ENCODE measurements around the gene MIF4GD. TPM values are rescaled to one million over a fixed set of nuclear protein-coding genes. Genes with fewer than 3 reads are reported as not detected.
"Not testable (repeated sequence)": the region's sequence is repeated elsewhere in the genome, so short reads cannot be mapped to it uniquely, and the experiment has no call there.

MIF4GD gene
- total RNA-seq, 1 experiment from 2014 or later = 8.6 TPM

DNA sequence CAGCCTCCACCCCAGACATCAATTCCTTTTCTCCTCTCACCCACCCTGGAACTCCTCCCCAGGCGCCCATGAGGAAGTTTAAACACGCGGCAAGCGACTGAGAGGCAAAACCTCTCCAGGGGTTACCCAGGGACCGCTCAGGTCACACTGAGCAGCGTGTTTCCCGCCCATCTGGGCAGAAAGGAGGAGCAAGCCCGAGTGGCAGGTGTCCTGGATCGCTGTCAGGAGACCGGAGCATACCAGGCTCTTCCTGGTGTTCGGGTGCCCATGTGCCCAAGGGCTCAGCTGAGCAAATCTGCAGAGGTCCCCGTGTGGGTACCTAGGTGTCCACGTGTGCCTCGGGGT, 17.7 kb upstream of the MIF4GD start:
- no peak for DNase-seq (ENCODE audit: low read depth)

GRCh38 chr17:75288359-75288758, 17.3 kb upstream of the MIF4GD start:
- DNase-seq (ENCODE audit: low read depth) = no peak

- no peak for DNase-seq (ENCODE audit: low read depth)
Observed at GRCh38 chr17:75287221-75287620, 16.2 kb upstream of the MIF4GD start.

DNA sequence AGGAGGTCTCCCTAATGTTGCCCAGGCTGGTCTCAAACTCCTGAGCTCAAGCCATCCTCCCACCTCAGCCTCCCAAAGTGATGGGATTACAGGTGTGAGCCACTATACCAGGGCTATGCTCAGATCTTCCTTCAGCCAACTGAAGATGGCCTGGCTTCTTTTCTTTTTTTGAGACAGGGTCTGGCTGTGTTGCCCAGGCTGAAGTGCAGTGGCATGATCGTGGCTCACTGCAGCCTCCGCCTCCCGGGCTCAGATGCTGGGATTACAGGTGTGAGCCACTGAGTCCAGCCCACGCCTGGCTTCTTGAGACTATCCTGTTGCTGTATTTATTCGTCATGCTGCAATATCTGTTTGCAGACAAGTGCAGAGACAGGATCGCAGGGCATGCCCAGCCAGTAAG, 14.1 kb upstream of the MIF4GD start:
- no peak for DNase-seq (ENCODE audit: low read depth)

GRCh38 chr17:75280189-75280588, 9.2 kb upstream of the MIF4GD start:
- DNase-seq (ENCODE audit: low read depth) = not testable (repeated sequence)

DNA sequence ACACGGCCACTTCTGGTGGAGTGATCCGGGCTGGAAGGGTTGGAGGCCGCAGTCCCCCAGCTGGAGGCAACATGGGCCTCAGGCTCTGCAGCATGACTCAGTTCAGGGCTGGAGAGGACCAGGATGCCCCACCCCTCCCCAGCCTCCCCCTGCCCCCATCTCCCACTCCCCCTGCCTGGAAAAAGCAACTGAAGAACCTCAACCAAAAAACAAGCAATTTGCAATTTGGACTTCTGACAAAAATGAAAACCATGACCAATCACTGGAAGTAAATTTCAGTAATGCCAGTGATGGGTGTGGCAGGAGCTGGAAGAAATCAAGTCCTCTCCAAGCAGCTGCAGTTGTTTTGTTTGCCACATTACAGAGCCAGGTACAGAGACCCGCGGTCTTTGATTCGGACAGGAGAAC, 6.6 kb upstream of the MIF4GD start:
- DNase-seq (ENCODE audit: low read depth) = peak; percentile 38

DNA sequence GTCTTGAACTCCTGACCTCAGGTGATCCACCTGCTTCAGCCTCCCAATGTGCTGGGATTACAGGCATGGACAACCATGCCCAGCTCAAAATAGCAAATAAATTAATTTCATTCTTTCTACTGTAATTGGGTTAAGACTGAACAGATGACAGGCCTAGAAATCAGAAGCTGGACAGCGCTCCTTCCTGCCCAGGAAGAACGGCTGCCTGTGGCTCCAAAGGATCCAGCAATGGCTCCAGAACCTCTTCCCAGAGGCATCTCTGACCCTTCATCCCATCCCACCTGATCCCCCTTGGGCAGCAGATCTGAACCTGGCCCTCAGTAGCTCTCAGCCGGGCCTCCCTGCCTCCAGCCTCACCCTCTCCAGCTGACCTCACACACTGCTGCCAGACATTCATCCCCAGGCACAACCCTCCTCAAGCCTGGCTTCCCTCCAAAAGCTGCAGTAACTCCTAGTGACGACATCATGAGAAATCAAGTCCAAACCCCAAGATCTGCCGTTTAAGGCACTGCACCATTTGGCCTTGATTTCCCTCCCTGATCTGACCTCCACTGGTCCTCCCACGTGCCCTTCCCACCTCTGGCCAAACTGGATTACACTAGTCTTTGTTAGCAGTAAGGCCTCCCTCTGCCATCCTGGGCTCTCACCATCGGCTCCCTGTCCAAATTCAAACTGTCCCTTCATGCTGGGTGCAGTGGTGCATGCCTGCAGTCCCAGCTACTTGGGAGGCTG, 3.1 kb upstream of the MIF4GD start:
- peak; percentile 50 for DNase-seq (ENCODE audit: low read depth)

- no peak for DNase-seq (ENCODE audit: low read depth)
Observed at GRCh38 chr17:75272848-75273184, 1.8 kb upstream of the MIF4GD start.

GRCh38 chr17:75271955-75272847, 1.2 kb upstream of the MIF4GD start:
- DNase-seq (ENCODE audit: low read depth) = no peak

GRCh38 chr17:75271233-75271954, 363 bp upstream of the MIF4GD start:
- peak; percentile 61 for DNase-seq (ENCODE audit: low read depth)

DNA sequence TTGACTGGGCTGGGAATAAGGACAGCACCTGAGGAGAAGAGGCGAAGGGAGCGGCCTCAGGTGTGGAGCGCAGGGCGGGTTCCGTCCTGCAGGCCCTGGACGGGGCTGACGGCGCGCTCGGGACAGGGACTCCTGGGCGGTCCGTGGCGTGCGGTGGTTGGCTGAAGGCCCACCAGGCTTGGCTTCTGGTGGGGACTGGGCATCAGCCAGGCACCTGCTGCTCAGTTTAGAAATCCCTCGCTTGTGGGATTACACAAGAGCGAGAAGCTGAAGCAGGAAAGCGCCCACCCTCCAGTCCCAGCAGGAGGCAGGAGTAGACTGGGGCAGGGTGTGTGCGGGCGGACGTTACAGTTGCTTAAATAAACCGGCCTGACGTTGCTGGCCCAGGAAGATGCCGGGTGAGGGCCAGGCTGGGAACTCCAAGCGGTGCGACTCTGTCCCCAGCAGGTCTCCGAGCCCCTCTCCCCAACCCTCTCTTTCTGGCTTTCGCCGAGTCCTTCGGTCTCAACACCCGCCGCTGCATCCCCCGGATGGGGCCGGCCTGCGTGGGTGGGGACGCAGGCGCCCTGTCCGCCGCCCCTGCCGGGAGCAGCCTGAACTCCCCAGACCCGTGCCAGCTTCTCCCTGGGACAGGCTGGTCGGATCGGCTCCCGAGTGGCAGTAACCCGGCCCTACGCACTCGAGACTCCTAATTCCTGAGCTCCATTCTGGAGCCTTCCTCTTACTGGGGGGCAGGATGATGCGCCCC, 639 bp downstream of the MIF4GD start:
- DNase-seq (ENCODE audit: low read depth) = peak; percentile 64

- no peak for DNase-seq (ENCODE audit: low read depth)
Observed at GRCh38 chr17:75269844-75270217, 1.2 kb downstream of the MIF4GD start.

DNA sequence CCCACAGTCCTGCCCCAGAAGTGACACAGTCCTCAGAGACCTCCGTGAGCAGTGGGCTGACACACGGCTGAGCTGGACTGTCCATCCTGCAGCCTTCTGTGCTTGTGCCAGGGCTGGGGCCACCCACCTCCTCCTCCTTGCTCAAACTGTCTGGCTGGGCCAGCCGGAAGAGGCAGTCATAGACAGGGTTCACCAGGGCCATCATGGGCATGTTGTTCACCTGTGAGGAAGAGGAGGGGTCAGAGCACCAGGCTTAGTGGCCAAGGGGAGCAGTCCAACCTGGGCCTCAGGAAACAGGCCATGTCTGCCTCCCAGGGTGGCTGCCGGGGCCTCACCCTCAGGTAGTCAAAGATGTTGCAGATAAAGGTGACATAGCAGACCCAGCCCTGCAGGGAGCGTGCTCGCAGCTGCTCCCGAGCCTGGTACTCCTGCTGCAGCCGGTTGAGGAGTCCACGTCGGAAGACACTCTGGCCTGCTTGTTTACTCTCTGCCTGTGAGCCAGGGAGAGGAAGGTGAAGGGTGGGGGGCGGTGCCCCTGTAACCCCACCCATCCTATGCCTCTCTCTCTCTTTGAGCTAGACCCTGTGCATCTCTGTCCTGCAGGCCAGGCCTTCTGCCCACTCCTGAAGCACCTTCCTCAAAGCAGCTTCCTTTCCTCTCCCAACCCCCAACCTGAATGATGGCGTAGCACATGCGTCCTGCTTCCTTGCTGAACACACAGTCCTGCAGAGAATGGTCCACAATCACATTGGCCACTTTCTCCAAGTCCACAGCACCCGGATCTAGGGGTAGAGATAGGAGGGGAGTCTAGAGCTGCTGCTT, 3.4 kb downstream of the MIF4GD start:
- DNase-seq (ENCODE audit: low read depth) = no peak

- no peak for DNase-seq (ENCODE audit: low read depth)
Observed at GRCh38 chr17:75267153-75267410, 3.9 kb downstream of the MIF4GD start.

DNA sequence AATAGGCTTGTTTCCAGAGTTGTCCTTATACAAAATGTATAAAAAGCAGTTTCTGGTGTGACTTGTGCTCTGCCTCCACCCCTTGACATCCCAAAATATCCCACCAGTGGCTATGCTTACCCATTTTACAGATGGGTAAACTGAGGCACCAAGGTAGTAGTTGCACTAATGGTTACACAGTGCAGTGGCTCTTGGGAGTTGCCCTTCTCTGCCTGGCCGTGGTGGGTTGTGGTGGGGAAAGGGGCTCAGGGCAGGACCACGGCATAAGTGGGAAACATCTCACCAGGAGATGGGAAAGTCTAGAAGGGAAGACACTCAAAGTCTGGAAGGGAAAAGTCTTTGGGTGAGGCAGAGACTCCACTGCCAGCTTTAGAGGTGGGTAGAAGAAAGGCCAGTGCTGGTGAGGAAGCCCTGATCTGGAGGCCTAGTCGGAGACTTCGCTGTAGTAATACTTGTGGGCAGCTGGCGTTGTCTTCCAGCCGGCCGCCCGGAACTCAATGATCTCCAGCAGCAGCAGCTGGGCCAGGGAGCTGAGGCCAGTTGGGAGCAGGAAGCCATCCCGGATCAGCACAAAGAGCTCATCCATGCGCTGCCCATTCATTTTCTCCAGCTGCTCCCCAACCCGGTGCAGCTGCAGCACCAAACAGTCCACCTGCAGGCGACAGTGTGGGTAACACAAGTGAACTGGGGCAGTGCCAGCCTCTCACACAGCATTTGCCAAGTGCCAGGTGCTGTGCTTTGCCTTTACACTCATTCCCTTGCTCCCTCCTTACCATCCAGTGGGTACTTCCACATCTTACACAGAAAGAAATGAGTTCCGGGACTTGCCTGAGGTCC, 4.5 kb downstream of the MIF4GD start:
- DNase-seq (ENCODE audit: low read depth) = no peak

DNA sequence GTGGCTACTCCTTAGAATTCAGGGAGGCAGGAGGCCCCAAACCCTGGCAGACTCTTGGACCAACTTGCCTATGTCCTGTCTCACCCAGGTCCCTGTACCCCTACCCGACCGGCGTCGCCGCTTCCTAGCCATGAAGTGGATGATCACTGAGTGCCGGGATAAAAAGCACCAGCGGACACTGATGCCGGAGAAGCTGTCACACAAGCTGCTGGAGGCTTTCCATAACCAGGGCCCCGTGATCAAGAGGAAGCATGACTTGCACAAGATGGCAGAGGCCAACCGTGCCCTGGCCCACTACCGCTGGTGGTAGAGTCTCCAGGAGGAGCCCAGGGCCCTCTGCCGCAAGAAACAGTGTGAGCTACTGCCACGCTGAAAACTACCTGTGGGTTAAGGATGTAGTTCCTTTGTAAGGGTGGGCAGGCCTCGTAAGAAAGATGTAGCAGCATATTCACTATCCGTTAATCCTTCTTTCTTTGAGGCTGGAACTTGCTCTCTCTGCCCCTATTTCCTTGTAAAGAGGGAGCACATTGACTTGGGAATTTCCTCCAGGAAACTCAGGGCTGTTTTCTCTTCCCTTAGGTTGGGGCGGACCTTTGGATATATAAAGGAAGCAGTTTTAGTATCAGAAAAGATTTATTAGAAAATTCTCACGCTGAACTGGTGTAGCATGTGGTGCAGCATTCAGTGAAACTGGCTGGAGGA, 5.3 kb downstream of the MIF4GD start:
- DNase-seq (ENCODE audit: low read depth) = no peak

GRCh38 chr17:75263055-75263454, 8.0 kb downstream of the MIF4GD start:
- DNase-seq (ENCODE audit: low read depth) = no peak

- no peak for DNase-seq (ENCODE audit: low read depth)
Observed at GRCh38 chr17:75262112-75262606, 8.9 kb downstream of the MIF4GD start.

DNA sequence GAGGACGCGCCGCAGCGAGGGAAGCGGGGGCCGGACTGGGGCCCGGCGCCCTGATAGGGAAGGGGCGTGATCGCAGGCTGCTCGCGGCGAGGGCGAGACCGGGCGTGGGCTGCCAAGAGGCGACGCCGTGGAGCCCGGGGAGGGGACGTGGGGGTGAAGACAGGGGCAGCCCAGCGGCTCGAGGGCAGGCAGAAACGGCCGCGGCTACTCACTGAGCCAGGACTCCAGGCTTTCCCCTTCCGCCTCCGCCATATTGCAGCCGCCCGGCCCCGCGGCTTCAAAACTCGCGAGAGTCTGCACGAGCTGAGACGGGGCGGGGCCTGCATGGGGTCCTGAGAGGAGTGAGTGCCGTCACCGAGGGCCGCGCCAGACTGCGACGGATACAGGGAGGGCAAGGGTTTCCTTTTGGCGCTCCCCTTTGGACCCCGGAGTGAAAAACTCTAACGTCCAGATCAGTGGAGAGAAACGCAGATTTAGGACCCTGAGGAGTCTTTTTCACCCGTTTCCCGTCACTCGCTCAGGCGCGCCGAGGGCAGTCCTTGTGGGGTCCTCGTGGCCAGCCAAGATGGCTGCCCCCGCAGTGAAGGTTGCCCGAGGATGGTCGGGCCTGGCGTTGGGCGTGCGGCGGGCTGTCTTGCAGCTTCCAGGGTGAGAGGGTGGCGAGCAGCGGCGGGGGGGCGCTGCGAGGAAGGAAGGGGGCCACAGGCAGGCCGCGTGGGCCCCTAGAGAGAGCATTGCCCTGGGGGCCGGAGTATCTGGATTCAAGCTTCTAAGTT, 9.5 kb downstream of the MIF4GD start, which contains the start of the genes GGA3 and MRPS7:
TSS of gene GGA3 (minus strand) at position 271 of the 776 bp plus-strand sequence. CDS start at position 252, 19 bp downstream.
TSS of gene MRPS7 (plus strand) at position 544 of the 776 bp plus-strand sequence. CDS start at position 566, 22 bp downstream.
- peak; percentile 91 for DNase-seq (ENCODE audit: low read depth)

Measured in LHCN-M2 (cell line).